IMR-90 (cell line): ENCODE results near the gene ST6GALNAC2. TPM values are rescaled to one million over a fixed set of nuclear protein-coding genes. Genes with fewer than 3 reads are reported as not detected.
A peak's percentile ranks its signal among the peaks of the same experiment; 100 is the strongest.

ENCODE experiments used
- ATAC-seq: fragments of 200-7000 bp; cut with Tn5 transposase; 2 replicates; pipeline ENCODE4 v1.9.1; 2020; ENCODE audit warnings: low read depth, mild to moderate bottlenecking, moderate library complexity
- BruUV-seq: library from RNA; stranded (reverse); fragments of 400-500 nt; replicated peaks from 2 replicates; lab custom pipeline; 2021; lab: Mats Ljungman, UMichigan
- CTCF ChIA-PET: fragments of 300-600 bp; formaldehyde crosslinking; extraction: SDS; loops from one replicate; lab custom pipeline; 2021; ENCODE audit warnings: antibody characterized with exemption; lab: Yijun Ruan, JAX
- POLR2A ChIA-PET: fragments of 300-600 bp; sonication (Branson Sonifier 250); formaldehyde crosslinking; loops from one replicate; lab custom pipeline; 2022; ENCODE audit warnings: antibody characterized with exemption; ENCODE audit not compliant: unreplicated experiment; lab: Charles Lee
- DNase-seq: peaks from one replicate; pipeline ENCODE4 v3.0.0; 2013
- H2AFZ ChIP-seq: replicated peaks from 2 replicates; pipeline ENCODE3; 2013; ENCODE audit warnings: low read length, mild to moderate bottlenecking; ENCODE audit not compliant: poor library complexity
- H2AK5ac ChIP-seq: 2 replicates; pipeline ENCODE4 v1.6.1; 2013; ENCODE audit warnings: low read depth, low read length, inconsistent platforms
- H2AK9ac ChIP-seq: replicated peaks from 2 replicates; pipeline ENCODE3; 2013; ENCODE audit warnings: mild to moderate bottlenecking, low read depth, low read length, moderate library complexity; ENCODE audit not compliant: poor library complexity
- H2BK120ac ChIP-seq: 2 replicates; pipeline ENCODE4 v1.6.1; 2013; ENCODE audit warnings: low read depth, low read length, inconsistent platforms
- H2BK15ac ChIP-seq: 3 replicates; pipeline ENCODE4 v1.6.1; 2013; ENCODE audit warnings: low read depth, low read length, inconsistent platforms
- H2BK20ac ChIP-seq: 2 replicates; pipeline ENCODE4 v1.6.1; 2013; ENCODE audit warnings: low read depth, mild to moderate bottlenecking, inconsistent platforms, low read length, moderate library complexity
- H2BK5ac ChIP-seq: 2 replicates; pipeline ENCODE4 v1.6.1; 2013; ENCODE audit warnings: mild to moderate bottlenecking, low read depth, low read length, inconsistent platforms; ENCODE audit not compliant: poor library complexity, severe bottlenecking
- H3K14ac ChIP-seq: replicated peaks from 2 replicates; pipeline ENCODE4 v1.6.1; 2013; ENCODE audit warnings: low read depth, low read length, inconsistent platforms
- H3K18ac ChIP-seq: 2 replicates; pipeline ENCODE4 v1.6.1; 2013; ENCODE audit warnings: low read depth, low read length, control low read depth
- H3K23ac ChIP-seq: 2 replicates; pipeline ENCODE4 v1.6.1; 2013; ENCODE audit warnings: low read depth, low read length, inconsistent platforms
- H3K27ac ChIP-seq: 2 replicates; pipeline ENCODE4 v1.5.1; 2013; ENCODE audit warnings: mild to moderate bottlenecking, control low read depth, low read length; ENCODE audit not compliant: insufficient read depth
- H3K27me3 ChIP-seq: 2 replicates; pipeline ENCODE4 v1.6.1; 2013; ENCODE audit warnings: low read length; ENCODE audit not compliant: control insufficient read depth, insufficient read depth
- H3K36me3 ChIP-seq: 2 replicates; pipeline ENCODE4 v1.6.1; 2013; ENCODE audit warnings: low read length, mixed read lengths; ENCODE audit not compliant: control insufficient read depth, insufficient read depth
- H3K4ac ChIP-seq: 2 replicates; pipeline ENCODE4 v1.6.1; 2013; ENCODE audit warnings: low read depth, low read length, inconsistent platforms
- H3K4me1 ChIP-seq: 2 replicates; pipeline ENCODE4 v1.6.1; 2013; ENCODE audit warnings: low read length, mixed read lengths; ENCODE audit not compliant: control insufficient read depth, insufficient read depth
- H3K4me2 ChIP-seq: 2 replicates; pipeline ENCODE4 v1.6.1; 2013; ENCODE audit warnings: low read depth, mild to moderate bottlenecking, control low read depth, low read length, moderate library complexity
- H3K4me3 ChIP-seq: 2 replicates; pipeline ENCODE4 v1.5.1; 2013; ENCODE audit warnings: low read depth, mild to moderate bottlenecking, control low read depth, low read length, moderate library complexity; ENCODE audit not compliant: insufficient read depth
- H3K56ac ChIP-seq: 2 replicates; pipeline ENCODE4 v1.6.1; 2013; ENCODE audit warnings: low read length, inconsistent platforms; ENCODE audit not compliant: insufficient read depth; ENCODE audit errors: extremely low read depth
- H3K79me1 ChIP-seq, 2 experiments: 2 replicates each; pipeline ENCODE4 v1.6.1; 2013; ENCODE audit warnings: low read length in 2 of 2, inconsistent platforms in 1 of 2, low read depth in 1 of 2
- H3K9ac ChIP-seq: 2 replicates; pipeline ENCODE4 v1.6.1; 2013; ENCODE audit warnings: low read depth, low read length, control low read depth
- H3K9me1 ChIP-seq: 2 replicates; pipeline ENCODE4 v1.6.1; 2013; ENCODE audit warnings: low read length, inconsistent platforms; ENCODE audit not compliant: insufficient read depth
- H3K9me3 ChIP-seq: 2 replicates; pipeline ENCODE4 v1.6.1; 2013; ENCODE audit warnings: low read length; ENCODE audit not compliant: control insufficient read depth, insufficient read depth
- H4K20me1 ChIP-seq: 2 replicates; pipeline ENCODE4 v1.6.1; 2013; ENCODE audit warnings: low read length, inconsistent platforms; ENCODE audit not compliant: insufficient read depth
- H4K5ac ChIP-seq: 2 replicates; pipeline ENCODE4 v1.6.1; 2013; ENCODE audit warnings: mild to moderate bottlenecking, low read depth, low read length, control low read depth
- H4K8ac ChIP-seq, 2 experiments: 2 replicates each; pipeline ENCODE4 v1.6.1; 2013; ENCODE audit warnings: low read depth in 2 of 2, low read length in 2 of 2, control low read depth in 1 of 2, inconsistent platforms in 1 of 2
- H4K91ac ChIP-seq: 2 replicates; pipeline ENCODE4 v1.6.1; 2013; ENCODE audit warnings: low read depth, low read length, inconsistent platforms; ENCODE audit not compliant: insufficient read depth
- BHLHE40 ChIP-seq: fragments of 150-350 bp; IDR thresholded peaks from 2 replicates; pipeline ENCODE4 v1.6.1; 2016; ENCODE audit warnings: mild to moderate bottlenecking, low read depth, low read length
- CEBPB ChIP-seq: IDR thresholded peaks from 2 replicates; pipeline ENCODE4 v1.6.1; 2012; ENCODE audit warnings: low read depth, low read length, improper control_type of control experiment
- CHD1 ChIP-seq: IDR thresholded peaks from 2 replicates; pipeline ENCODE4 v1.6.1; 2012; ENCODE audit warnings: low read depth, low read length, improper control_type of control experiment
- FOS ChIP-seq: fragments of 150-350 bp; IDR thresholded peaks from 2 replicates; pipeline ENCODE4 v1.6.1; 2016; ENCODE audit warnings: low read depth, low read length
- MAFK ChIP-seq: IDR thresholded peaks from 2 replicates; pipeline ENCODE4 v1.6.1; 2012; ENCODE audit warnings: low read depth, low read length, improper control_type of control experiment
- MAZ ChIP-seq: IDR thresholded peaks from 2 replicates; pipeline ENCODE4 v1.6.1; 2012; ENCODE audit warnings: low read depth, mild to moderate bottlenecking, low read length, improper control_type of control experiment, moderate library complexity, borderline replicate concordance
- MXI1 ChIP-seq: IDR thresholded peaks from 2 replicates; pipeline ENCODE4 v1.6.1; 2012; ENCODE audit warnings: low read depth, mild to moderate bottlenecking, low read length, moderate library complexity, borderline replicate concordance
- NFE2L2 ChIP-seq: fragments of 150-350 bp; IDR thresholded peaks from 2 replicates; pipeline ENCODE4 v1.6.1; 2016; ENCODE audit warnings: low read depth, mild to moderate bottlenecking, low read length
- POLR2A ChIP-seq: IDR thresholded peaks from 2 replicates; pipeline ENCODE4 v1.6.1; 2012; ENCODE audit warnings: mild to moderate bottlenecking, low read depth, low read length
- RAD21 ChIP-seq: IDR thresholded peaks from 2 replicates; pipeline ENCODE4 v1.6.1; 2012; ENCODE audit warnings: low read length, improper control_type of control experiment
- RCOR1 ChIP-seq: IDR thresholded peaks from 2 replicates; pipeline ENCODE4 v1.6.1; 2012; ENCODE audit warnings: mild to moderate bottlenecking, low read length, improper control_type of control experiment; ENCODE audit not compliant: insufficient replicate concordance
- RFX5 ChIP-seq: IDR thresholded peaks from 2 replicates; pipeline ENCODE4 v1.8.0; 2012; ENCODE audit warnings: low read depth, mild to moderate bottlenecking, low read length, moderate library complexity
- SMC3 ChIP-seq: fragments of 150-350 bp; IDR thresholded peaks from 2 replicates; pipeline ENCODE4 v1.6.1; 2016; ENCODE audit warnings: low read depth, mild to moderate bottlenecking, antibody characterized with exemption, low read length, moderate library complexity
- WGBS, 2 experiments: methylation state at CpG; one replicate each; pipeline versions ENCODE4 v1.1.5 to v1.1.7; 2013; ENCODE audit warnings: missing lambda C conversion rate in 2 of 2; ENCODE audit not compliant: insufficient read length in 1 of 2; ENCODE audit errors: extremely low coverage in 2 of 2; 5-methylcytosine and 5-hydroxymethylcytosine counted together
- dilution Hi-C: fragments of 300-500 bp; cut with HindIII; formaldehyde crosslinking; loops from one replicate; pipeline ENCODE4 v1.14.3; 2018; ENCODE audit warnings: low sequenced_read_pairs; ENCODE audit not compliant: unreplicated experiment
- in situ Hi-C: fragments of 300-500 bp; cut with MboI; formaldehyde crosslinking; loops from 3 replicates; pipeline ENCODE4 v1.14.3; 2019; ENCODE audit warnings: low sequenced_read_pairs, inconsistent platforms, mixed read lengths
- intact Hi-C: fragments of 100-400 bp; cut with micrococcal nuclease; formaldehyde crosslinking; loops from 2 replicates; pipeline ENCODE4 v1.10.0; 2022
- polyA plus RNA-seq, 3 experiments: library from polyadenylated mRNA; depleted of rRNA; stranded (reverse); fragments of >200 nt; gene quantifications; 2 replicates each; pipeline ENCODE4 v1.2.3, GENCODE V29; 2012; ENCODE audit warnings: low replicate concordance in 1 of 3
- total RNA-seq: library from RNA; depleted of rRNA; stranded (reverse); fragments of >200 nt; gene quantifications from 2 replicates; pipeline ENCODE4 v1.2.3, GENCODE V29; 2012
- TF ChIP-seq, protein P1 (sequence below): fragments of 150-350 bp; IDR thresholded peaks from 2 replicates; pipeline ENCODE4 v1.6.1; 2017; ENCODE audit warnings: mild to moderate bottlenecking, antibody characterized with exemption, low read length, low read depth
- TF ChIP-seq, protein P2 (sequence below): conservative IDR thresholded peaks from 2 replicates; pipeline ENCODE4 v1.5.1; 2012; ENCODE audit warnings: mild to moderate bottlenecking, low read depth, low read length, improper control_type of control experiment
- TF ChIP-seq, protein P3 (sequence below): fragments of 150-350 bp; IDR thresholded peaks from 2 replicates; pipeline ENCODE4 v1.6.1; 2016; ENCODE audit warnings: low read depth, mild to moderate bottlenecking, low read length, moderate library complexity, borderline replicate concordance

ST6GALNAC2 gene
- total and polyA plus RNA-seq, 2 of the 4 experiments (the other 2 are of a cell fraction), result 0.10 TPM; not detected in 1

DNA sequence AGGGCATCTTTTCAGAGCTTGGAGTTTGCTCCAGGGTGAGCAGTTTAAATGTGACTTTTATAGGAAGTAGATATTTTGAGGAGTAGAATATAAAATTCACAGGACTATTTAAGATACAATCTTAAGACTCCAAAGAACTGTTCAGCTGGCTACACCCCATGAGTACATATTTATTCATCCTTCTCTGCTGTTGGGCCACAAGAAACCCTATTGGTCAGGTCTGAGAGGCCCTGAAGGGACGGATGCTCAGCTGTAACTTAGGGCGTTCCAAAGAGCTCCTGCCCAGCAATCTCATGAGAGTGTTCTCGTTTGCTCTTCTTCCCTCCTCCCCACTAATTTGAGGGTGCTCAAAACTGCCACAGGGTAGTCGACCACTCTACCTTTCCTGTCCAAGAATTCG is 7.3 kb downstream of the ST6GALNAC2 start:
- Histone ChIP-seq H4K5ac (no peak overlapping the region), H2BK20ac (no peak overlapping the region), H3K9me3 (no peaks in the 10 kb centered on the region), H3K18ac (no peak overlapping the region), H3K36me3 (no peaks in the 10 kb centered on the region), H4K8ac (no peak overlapping the region), H3K4me3 (no peak overlapping the region), H3K27me3 (no peaks in the 10 kb centered on the region), H3K4ac (no peak overlapping the region), H4K20me1 (no peaks in the 10 kb centered on the region), H2BK15ac (no peak overlapping the region), H2AK5ac (no peak overlapping the region), H4K91ac (no peak overlapping the region), H3K4me2 (no peak overlapping the region), H2BK120ac (no peak overlapping the region), H2BK5ac (no peak overlapping the region), H3K23ac (no peak overlapping the region), H2AK9ac (no peak overlapping the region), H3K9ac (no peak overlapping the region), H3K14ac (no peak overlapping the region), H3K56ac (no peak overlapping the region), H3K4me1 (peaks cover 2% of the 10 kb centered on the region; the same call in 1 of the 2 replicates), H3K27ac (no peak overlapping the region), H2AFZ (no peak overlapping the region), H3K9me1 (peaks cover 3% of the 10 kb centered on the region; the same call in 1 of the 2 replicates), H3K79me1 (no peaks in the 10 kb centered on the region)
- TF ChIP-seq, protein P1, sequence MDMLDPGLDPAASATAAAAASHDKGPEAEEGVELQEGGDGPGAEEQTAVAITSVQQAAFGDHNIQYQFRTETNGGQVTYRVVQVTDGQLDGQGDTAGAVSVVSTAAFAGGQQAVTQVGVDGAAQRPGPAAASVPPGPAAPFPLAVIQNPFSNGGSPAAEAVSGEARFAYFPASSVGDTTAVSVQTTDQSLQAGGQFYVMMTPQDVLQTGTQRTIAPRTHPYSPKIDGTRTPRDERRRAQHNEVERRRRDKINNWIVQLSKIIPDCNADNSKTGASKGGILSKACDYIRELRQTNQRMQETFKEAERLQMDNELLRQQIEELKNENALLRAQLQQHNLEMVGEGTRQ, result no peak
- TF ChIP-seq RAD21 (no peak), RFX5 (no peak), MAFK (no peak), FOS (no peak), CHD1 (no peak), CEBPB (no peak), NFE2L2 (no peak), MAZ (no peak), BHLHE40 (no peak), MXI1 (no peak), POLR2A (no peak), SMC3 (no peak), RCOR1 (no peak)
- TF ChIP-seq, protein P2, sequence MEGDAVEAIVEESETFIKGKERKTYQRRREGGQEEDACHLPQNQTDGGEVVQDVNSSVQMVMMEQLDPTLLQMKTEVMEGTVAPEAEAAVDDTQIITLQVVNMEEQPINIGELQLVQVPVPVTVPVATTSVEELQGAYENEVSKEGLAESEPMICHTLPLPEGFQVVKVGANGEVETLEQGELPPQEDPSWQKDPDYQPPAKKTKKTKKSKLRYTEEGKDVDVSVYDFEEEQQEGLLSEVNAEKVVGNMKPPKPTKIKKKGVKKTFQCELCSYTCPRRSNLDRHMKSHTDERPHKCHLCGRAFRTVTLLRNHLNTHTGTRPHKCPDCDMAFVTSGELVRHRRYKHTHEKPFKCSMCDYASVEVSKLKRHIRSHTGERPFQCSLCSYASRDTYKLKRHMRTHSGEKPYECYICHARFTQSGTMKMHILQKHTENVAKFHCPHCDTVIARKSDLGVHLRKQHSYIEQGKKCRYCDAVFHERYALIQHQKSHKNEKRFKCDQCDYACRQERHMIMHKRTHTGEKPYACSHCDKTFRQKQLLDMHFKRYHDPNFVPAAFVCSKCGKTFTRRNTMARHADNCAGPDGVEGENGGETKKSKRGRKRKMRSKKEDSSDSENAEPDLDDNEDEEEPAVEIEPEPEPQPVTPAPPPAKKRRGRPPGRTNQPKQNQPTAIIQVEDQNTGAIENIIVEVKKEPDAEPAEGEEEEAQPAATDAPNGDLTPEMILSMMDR, result no peak
- TF ChIP-seq, protein P3, sequence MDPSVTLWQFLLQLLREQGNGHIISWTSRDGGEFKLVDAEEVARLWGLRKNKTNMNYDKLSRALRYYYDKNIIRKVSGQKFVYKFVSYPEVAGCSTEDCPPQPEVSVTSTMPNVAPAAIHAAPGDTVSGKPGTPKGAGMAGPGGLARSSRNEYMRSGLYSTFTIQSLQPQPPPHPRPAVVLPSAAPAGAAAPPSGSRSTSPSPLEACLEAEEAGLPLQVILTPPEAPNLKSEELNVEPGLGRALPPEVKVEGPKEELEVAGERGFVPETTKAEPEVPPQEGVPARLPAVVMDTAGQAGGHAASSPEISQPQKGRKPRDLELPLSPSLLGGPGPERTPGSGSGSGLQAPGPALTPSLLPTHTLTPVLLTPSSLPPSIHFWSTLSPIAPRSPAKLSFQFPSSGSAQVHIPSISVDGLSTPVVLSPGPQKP, result no peak
- WGBS, 2 experiments, result 50% methylated on average over 1 of the region's 5 CpGs; no CpG with 5 or more reads in 1 of the 2 experiments
- DNase-seq (peak; percentile 44), ATAC-seq (peak; percentile 78)
- POLR2A ChIA-PET, result interaction anchor here (0.5 kb wide), 1 partner anchor 9 kb away, joined by 6 read pairs; a partner anchor contains a TSS
- in situ Hi-C loops (no loop called here), intact Hi-C loops (no loop called here), dilution Hi-C loops (no loop called here)
- CTCF ChIA-PET, result no interaction called here
- no TSS peak for BruUV-seq
